NCI-H1092 (cell line): ENCODE results near the gene PIK3R5.
"Not testable (repeated sequence)": the region's sequence is repeated elsewhere in the genome, so short reads cannot be mapped to it uniquely, and the experiment has no call there.

ENCODE experiments used
- DNase-seq: peaks from one replicate; lab custom pipeline; 2025; lab: John Stamatoyannopoulos, UW

Gene PIK3R5

GRCh38 chr17:8856869-8857575 is 108.5 kb downstream of the PIK3R5 start:
- DNase-seq, result no peak

- DNase-seq, result not testable (repeated sequence)
Observed at GRCh38 chr17:8856205-8856603, 109.3 kb downstream of the PIK3R5 start.

- DNase-seq, result no peak
Observed at GRCh38 chr17:8855477-8856204, 109.9 kb downstream of the PIK3R5 start.

GRCh38 chr17:8851600-8851999 is 113.9 kb downstream of the PIK3R5 start:
- DNase-seq, result no peak

- no peak for DNase-seq
Observed at GRCh38 chr17:8849311-8850041, 116.0 kb downstream of the PIK3R5 start.

- DNase-seq, result no peak
Observed at GRCh38 chr17:8847891-8848290, 117.6 kb downstream of the PIK3R5 start.

GRCh38 chr17:8846768-8847211 is 118.7 kb downstream of the PIK3R5 start:
- DNase-seq, result no peak

- no peak for DNase-seq
Observed at GRCh38 chr17:8844229-8845218, 121.0 kb downstream of the PIK3R5 start.

GRCh38 chr17:8843344-8843743 is 122.2 kb downstream of the PIK3R5 start:
- DNase-seq, result no peak

- no peak for DNase-seq
Observed at GRCh38 chr17:8841844-8842243, 123.7 kb downstream of the PIK3R5 start.

- no peak for DNase-seq
Observed at GRCh38 chr17:8839410-8839935, 126.0 kb downstream of the PIK3R5 start.

- DNase-seq, result no peak
Observed at GRCh38 chr17:8838551-8839095, 126.9 kb downstream of the PIK3R5 start.

GRCh38 chr17:8837563-8838075 is 127.9 kb downstream of the PIK3R5 start:
- DNase-seq, result no peak

GRCh38 chr17:8836821-8837562 is 128.5 kb downstream of the PIK3R5 start:
- no peak for DNase-seq

- no peak for DNase-seq
Observed at GRCh38 chr17:8835631-8836364, 129.7 kb downstream of the PIK3R5 start.

- DNase-seq, result no peak
Observed at GRCh38 chr17:8835106-8835505, 130.4 kb downstream of the PIK3R5 start.

GRCh38 chr17:8832711-8833352 is 132.7 kb downstream of the PIK3R5 start:
- no peak for DNase-seq

- DNase-seq, result no peak
Observed at GRCh38 chr17:8831234-8831849, 134.2 kb downstream of the PIK3R5 start.
